Astrocyte of the spinal cord (primary cell): Measurements from ENCODE around the gene UTRN.
A peak's percentile ranks its signal among the peaks of the same experiment; 100 is the strongest.

ENCODE experiments used
- DNase-seq: peaks from one replicate; pipeline ENCODE4 v3.0.0; 2011; ENCODE audit warnings: low read depth, low spot score
- H3K4me3 ChIP-seq: 2 replicates; pipeline ENCODE4 v1.5.1; 2011; ENCODE audit warnings: low read depth, mild to moderate bottlenecking, low read length, moderate library complexity
- CTCF ChIP-seq: IDR thresholded peaks from 2 replicates; pipeline ENCODE4 v1.5.1; 2012; ENCODE audit warnings: low read depth, mild to moderate bottlenecking, low read length, inconsistent platforms
- in situ Hi-C: cut with HindIII; loops from 2 replicates; pipeline ENCODE4 v1.10.0; 2017; ENCODE audit warnings: low sequenced_read_pairs

The UTRN gene

GRCh38 chr6:144252259-144252658 is 32.9 kb upstream of the UTRN start:
- TF ChIP-seq CTCF: no peak
- no peak for DNase-seq
- in situ Hi-C loops: no loop called here
- H3K4me3 ChIP-seq: no peak overlapping the region

GRCh38 chr6:144259986-144260385 is 25.1 kb upstream of the UTRN start:
- DNase-seq: no peak
- in situ Hi-C loops: no loop called here
- H3K4me3 ChIP-seq: no peak overlapping the region
- TF ChIP-seq CTCF: no peak

GRCh38 chr6:144262470-144263369 is 22.4 kb upstream of the UTRN start:
- TF ChIP-seq CTCF: no peak

GRCh38 chr6:144263786-144264185 is 21.3 kb upstream of the UTRN start:
- H3K4me3 ChIP-seq: no peak overlapping the region
- TF ChIP-seq CTCF: no peak
- in situ Hi-C loops: no loop called here
- DNase-seq: no peak

More at GRCh38 chr6:144262470-144263369, 22.4 kb upstream of the UTRN start:
- no peak for DNase-seq
- in situ Hi-C loops: no loop called here
- H3K4me3 ChIP-seq: no peak overlapping the region

GRCh38 chr6:144264270-144265060 is 20.7 kb upstream of the UTRN start:
- DNase-seq: peak; percentile 94
- TF ChIP-seq CTCF: no peak
- in situ Hi-C loops: no loop called here
- H3K4me3 ChIP-seq: no peak overlapping the region

- in situ Hi-C loops: no loop called here
Observed at GRCh38 chr6:144265061-144265357, 20.1 kb upstream of the UTRN start.

More at GRCh38 chr6:144265061-144265357, 20.1 kb upstream of the UTRN start:
- TF ChIP-seq CTCF: no peak
- peak; percentile 32 for DNase-seq
- no peak overlapping the region for H3K4me3 ChIP-seq
